C4-2B (cell line): ENCODE results near the gene ZHX3.

Experiments used
- H3K27ac ChIP-seq: fragments of 450-650 bp; 2 replicates; pipeline ENCODE4 v1.5.1; 2017
- ZFX ChIP-seq: fragments of 450-650 bp; IDR thresholded peaks from 2 replicates; pipeline ENCODE4 v1.6.1; 2017
- TF ChIP-seq, protein P1 (sequence below): fragments of 450-650 bp; conservative IDR thresholded peaks from 2 replicates; pipeline ENCODE4 v1.5.1; 2017; ENCODE audit warnings: mild to moderate bottlenecking

ZHX3 gene

GRCh38 chr20:41287327-41287726 is 30.2 kb downstream of the ZHX3 start:
- no peak for TF ChIP-seq ZFX
- TF ChIP-seq, protein P1, sequence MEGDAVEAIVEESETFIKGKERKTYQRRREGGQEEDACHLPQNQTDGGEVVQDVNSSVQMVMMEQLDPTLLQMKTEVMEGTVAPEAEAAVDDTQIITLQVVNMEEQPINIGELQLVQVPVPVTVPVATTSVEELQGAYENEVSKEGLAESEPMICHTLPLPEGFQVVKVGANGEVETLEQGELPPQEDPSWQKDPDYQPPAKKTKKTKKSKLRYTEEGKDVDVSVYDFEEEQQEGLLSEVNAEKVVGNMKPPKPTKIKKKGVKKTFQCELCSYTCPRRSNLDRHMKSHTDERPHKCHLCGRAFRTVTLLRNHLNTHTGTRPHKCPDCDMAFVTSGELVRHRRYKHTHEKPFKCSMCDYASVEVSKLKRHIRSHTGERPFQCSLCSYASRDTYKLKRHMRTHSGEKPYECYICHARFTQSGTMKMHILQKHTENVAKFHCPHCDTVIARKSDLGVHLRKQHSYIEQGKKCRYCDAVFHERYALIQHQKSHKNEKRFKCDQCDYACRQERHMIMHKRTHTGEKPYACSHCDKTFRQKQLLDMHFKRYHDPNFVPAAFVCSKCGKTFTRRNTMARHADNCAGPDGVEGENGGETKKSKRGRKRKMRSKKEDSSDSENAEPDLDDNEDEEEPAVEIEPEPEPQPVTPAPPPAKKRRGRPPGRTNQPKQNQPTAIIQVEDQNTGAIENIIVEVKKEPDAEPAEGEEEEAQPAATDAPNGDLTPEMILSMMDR: no peak
- no peak overlapping the region for H3K27ac ChIP-seq

DNA sequence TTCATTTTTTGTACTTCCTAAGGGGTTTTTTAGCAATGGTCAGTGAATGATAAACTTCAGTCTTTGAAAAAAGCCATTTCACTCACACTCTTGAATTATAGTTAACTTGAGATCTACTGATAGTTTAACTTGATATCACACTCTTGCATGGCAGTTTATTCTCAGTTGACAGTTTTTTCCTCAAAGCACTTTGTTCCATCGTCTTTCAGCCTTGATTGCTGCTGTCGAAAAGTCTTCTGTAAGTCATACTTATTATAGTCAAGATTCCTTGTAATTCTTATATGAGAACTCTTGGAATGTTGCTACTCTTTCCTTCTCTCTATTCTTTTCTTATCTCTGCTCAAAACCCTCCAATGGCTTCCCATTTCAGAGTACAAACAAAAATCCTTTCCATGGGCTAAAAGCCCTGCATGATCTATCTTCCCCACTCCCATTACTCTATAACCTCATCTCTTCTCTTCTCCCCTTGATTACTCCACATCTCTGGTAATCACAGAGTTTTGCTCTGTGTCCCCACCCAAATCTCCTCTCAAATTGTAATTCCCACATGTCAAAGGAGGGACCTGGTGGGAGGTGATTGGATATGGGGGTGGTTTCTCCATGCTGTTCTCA is 31.2 kb downstream of the ZHX3 start:
- no peak overlapping the region for H3K27ac ChIP-seq
- TF ChIP-seq, protein P1: no peak
- TF ChIP-seq ZFX: no peak

GRCh38 chr20:41279546-41280225 is 37.8 kb downstream of the ZHX3 start:
- no peak overlapping the region for H3K27ac ChIP-seq
- no peak for TF ChIP-seq ZFX
- TF ChIP-seq, protein P1: no peak

GRCh38 chr20:41278936-41279335 is 38.6 kb downstream of the ZHX3 start:
- no peak overlapping the region for H3K27ac ChIP-seq
- TF ChIP-seq ZFX: no peak
- TF ChIP-seq, protein P1: no peak

DNA sequence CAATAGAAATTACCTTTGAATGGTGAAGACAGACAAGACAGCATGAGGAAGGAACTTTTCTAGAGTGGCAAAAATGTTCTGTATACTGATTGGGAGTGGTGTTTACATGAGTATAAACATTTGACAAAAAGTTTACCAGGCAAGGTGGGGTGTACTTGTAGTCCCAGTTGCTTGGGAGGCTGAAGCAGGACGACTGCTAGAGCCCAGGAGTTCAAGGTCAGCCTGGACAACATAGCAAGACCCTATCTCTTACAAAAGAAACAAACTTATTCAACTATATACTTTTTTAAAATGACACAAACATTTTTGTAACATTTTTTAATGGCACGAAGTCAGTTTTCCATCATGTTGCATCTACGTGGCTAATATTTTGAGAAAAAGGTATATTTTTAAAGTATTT is 40.5 kb downstream of the ZHX3 start:
- no peak for TF ChIP-seq ZFX
- no peak overlapping the region for H3K27ac ChIP-seq

- TF ChIP-seq, protein P1: no peak
- no peak for TF ChIP-seq ZFX
- H3K27ac ChIP-seq: no peak overlapping the region; the same call in 1 of the 2 replicates
These were observed 41.2 kb downstream of the ZHX3 start for GRCh38 chr20:41276317-41276751.

DNA sequence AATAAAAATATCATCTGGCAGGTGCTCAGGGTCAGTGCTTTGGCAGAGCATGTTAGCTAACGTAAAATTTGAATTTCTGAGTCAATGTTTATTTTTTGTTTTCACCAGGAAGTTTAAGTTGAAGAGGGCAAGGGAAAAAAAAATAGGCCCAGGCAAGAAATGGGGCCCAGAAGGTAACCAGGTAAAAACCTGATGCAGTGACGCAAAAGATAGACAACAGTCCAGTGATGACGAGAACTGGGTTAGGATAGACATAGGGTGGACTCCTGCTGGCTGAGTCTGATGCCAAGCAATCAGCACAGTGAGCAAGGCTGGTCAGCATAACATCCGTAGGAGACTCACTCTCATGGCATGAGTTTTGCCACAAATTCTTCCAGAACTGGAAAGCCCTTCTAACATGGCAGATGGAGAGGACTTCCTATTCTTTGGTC is 42.2 kb downstream of the ZHX3 start:
- TF ChIP-seq ZFX: no peak
- H3K27ac ChIP-seq: peak overlapping the region; percentile 61

GRCh38 chr20:41274152-41274551 is 43.4 kb downstream of the ZHX3 start:
- TF ChIP-seq ZFX: no peak
- TF ChIP-seq, protein P1: no peak
- no peak overlapping the region for H3K27ac ChIP-seq
